Testis (tissue), 2 donors: ENCODE data around the gene POLRMT.

Experiments used
- POLR2A ChIP-seq: fragments of 450-650 bp; IDR thresholded peaks from one replicate; pipeline ENCODE4 v1.6.1; 2017; ENCODE audit warnings: antibody characterized with exemption, mild to moderate bottlenecking, moderate library complexity
- TF ChIP-seq, protein P1 (sequence below), 3 experiments: fragments of 450-650 bp in 2 of 3; fragments of 200-600 bp in 1 of 3; sonication (generic) in 1 of 3; IDR thresholded peaks; one replicate each; pipeline ENCODE4 v1.5.1; 2016 to 2019; ENCODE audit warnings: antibody characterized with exemption in 3 of 3, mild to moderate bottlenecking in 2 of 3, moderate library complexity in 1 of 3

DNA sequence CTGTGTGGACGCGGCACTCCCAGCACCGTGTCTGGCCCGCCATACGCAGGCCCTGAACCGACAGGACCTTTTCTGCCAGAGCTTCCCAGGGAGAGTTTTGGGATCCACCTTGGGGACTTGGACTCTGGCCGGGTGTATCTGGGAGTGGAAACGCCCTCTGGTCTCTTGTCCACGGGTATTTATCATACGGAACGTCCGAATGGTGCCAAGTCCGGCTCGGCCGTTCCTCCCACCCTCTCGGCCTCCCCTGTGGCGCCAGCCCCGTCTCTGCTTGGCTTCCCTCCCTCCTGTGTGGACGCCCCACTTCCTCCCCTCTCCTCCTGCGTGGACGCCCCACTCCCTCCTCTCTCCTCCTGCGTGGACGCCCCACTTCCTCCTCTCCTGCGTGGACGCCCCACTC lies 31.5 kb downstream of the POLRMT start:
- no peak for TF ChIP-seq POLR2A
- TF ChIP-seq, protein P1, sequence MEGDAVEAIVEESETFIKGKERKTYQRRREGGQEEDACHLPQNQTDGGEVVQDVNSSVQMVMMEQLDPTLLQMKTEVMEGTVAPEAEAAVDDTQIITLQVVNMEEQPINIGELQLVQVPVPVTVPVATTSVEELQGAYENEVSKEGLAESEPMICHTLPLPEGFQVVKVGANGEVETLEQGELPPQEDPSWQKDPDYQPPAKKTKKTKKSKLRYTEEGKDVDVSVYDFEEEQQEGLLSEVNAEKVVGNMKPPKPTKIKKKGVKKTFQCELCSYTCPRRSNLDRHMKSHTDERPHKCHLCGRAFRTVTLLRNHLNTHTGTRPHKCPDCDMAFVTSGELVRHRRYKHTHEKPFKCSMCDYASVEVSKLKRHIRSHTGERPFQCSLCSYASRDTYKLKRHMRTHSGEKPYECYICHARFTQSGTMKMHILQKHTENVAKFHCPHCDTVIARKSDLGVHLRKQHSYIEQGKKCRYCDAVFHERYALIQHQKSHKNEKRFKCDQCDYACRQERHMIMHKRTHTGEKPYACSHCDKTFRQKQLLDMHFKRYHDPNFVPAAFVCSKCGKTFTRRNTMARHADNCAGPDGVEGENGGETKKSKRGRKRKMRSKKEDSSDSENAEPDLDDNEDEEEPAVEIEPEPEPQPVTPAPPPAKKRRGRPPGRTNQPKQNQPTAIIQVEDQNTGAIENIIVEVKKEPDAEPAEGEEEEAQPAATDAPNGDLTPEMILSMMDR (IDR thresholded peaks at IDR 0.05) = no peak
